ENCODE measurements around the gene PPP2R3B. TPM values are rescaled to one million over a fixed set of nuclear protein-coding genes. Genes with fewer than 3 reads are reported as not detected.

Gene PPP2R3B
- polyA plus RNA-seq, 3 donors: 6.6 to 13.2 (median 7.1) TPM

- 75 to 78% (median 77%) methylated on average over 38 of the region's 38 CpGs for WGBS, 3 donors
- no peak overlapping the region for H3K27ac ChIP-seq (ENCODE audit: low read depth, low read length)
Observed at GRCh38 chrX:375181-376036, 11.3 kb downstream of the PPP2R3B start.

DNA sequence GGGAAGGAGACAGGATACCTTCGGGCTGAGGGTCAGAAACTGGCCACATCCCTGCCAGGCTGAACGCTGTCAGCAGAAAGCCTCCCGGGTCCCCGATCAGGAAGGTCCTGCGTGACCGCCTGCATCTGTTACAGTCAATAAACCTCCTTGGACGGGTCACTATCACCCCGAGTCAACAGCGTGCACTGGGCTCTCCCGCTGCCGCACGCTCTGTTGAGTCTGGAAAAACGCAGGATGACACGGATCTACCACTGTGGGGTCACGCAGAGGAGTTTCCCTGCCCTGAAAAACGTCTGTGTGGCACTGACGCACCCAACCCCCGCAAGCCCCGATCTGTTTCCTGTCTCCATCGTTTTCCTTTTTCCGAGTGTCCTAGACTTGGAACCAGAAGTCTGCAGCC is 12.1 kb downstream of the PPP2R3B start:
- 4 to 6% (median 5%) methylated on average over 21 of the region's 21 CpGs for WGBS, 3 donors
- no peak overlapping the region for H3K27ac ChIP-seq (ENCODE audit: low read depth, low read length)

DNA sequence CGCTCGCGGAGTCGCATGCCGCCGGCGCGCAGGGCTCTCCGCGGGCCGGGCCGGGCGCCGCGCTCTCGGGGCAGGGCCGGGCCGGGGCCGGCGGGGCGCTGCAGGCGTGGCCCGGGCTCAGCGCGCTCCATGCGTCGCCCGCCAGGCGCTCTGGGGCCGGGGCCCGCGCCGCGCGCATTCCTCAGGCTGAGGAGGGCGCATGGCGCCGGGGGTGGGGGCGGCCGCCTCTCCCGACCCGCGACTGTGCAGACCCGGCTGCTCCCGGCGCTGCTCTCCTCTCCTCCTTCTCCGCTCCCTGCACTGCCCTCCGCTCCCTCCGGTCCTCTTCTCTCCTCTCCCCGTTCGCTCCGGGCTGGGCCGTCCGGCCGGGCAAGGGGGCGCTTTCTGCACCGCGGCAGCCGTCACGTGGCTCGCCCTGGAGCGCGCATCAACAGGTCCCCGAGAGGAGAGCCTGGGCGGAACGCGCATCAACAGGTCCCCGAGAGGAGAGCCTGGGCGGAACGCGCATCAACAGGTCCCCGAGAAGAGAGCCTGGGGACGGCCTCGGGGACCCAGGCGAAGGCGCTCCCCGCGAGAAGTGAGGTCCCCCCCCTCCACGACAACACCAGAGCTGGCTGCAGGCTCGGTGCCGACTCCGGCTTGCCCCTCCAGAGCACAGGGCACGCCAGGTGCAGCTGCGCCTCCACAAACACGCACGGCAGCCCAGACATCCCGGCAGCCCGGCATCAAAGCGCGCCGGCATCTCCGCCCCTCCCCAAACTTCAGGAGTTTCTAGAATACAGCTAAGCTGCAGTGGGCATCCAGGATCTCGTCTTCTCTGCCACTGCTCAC is 12.9 kb downstream of the PPP2R3B start:
- WGBS, 3 donors: 1% methylated on average over 42 to 93 of the region's 93 CpGs
- H3K27ac ChIP-seq (ENCODE audit: low read depth, low read length): no peak overlapping the region

GRCh38 chrX:372856-373640 is 13.7 kb downstream of the PPP2R3B start:
- no peak overlapping the region for H3K27ac ChIP-seq (ENCODE audit: low read depth, low read length)
- WGBS, 3 donors: 12 to 13% (median 13%) methylated on average over 57 to 63 of the region's 63 CpGs

- WGBS, 3 donors: 67 to 75% (median 74%) methylated on average over 15 of the region's 15 CpGs
- no peak overlapping the region for H3K27ac ChIP-seq (ENCODE audit: low read depth, low read length)
Observed at GRCh38 chrX:371907-372306, 14.8 kb downstream of the PPP2R3B start.

DNA sequence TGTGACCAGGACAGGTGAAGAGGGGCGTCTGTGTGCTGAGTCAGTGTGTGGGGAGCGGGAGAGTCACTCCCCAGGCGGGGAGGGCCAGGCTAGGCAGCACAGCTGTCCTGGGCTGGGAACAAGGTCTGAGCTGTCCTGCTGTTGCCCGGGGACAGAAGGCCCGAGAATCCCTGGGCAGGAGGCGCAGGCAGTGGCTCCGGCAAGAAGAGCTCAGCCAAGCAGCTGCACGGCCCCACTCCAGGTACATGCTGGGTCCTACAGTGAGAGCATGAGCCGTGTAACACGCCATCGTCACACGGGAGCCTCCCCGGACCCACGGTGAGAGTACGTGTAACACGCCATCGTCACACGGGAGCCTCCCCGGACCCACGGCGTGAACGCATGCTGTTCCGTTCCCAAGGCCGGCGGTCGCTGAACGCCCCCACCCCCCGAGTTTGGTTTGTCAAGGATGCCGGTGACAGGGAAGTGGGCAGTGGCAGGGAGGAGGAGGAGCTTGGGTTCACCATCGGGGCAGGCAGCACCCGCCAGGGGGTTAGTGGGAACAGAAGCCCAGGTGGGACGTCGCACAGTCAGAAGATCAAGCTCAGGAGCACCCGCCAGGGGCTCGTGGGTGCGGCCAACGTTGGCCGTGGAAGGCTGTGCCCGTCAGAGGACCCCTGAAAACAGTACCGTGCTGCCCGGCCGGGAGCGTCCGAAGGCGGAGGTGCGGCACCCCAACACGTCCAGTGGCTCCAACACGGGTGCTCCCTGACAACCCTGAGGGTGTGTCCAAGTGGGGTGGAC is 15.6 kb downstream of the PPP2R3B start:
- 90 to 93% (median 91%) methylated on average over 44 to 48 of the region's 48 CpGs for WGBS, 3 donors

DNA sequence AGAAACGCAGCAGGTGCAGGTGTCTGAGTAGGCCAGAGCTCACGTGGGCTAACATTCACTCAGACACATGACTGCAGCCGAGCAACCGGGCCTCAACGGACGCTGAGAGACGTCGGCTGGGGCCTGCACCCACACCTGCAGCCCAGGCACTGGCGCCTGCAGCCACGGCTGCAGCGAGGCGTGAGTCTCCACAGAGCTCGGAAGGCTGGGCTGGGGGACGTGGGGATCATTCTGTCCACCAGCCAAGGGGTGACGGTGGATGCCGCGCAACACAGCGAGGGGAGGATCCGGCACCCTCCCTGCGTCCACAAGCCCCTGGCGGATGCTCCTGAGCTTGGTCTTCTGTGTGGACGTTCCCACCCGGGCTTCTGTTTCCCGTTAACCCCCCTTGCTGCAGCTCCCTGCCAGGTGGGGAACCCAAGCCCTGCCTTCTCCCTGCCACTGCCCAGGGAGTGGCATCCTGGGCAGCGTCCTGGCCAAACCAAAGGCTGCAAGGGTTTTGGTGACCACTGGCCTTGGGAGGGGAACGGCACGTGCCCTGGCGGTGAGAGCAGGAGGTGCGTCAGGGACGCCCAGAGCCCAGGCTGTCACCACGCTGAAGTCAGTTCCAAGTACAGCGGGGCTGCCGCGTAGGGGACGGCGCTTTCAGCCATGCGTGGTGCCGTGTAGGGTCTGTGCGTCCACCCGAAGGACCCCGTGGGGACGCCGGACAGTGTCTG is 16.3 kb downstream of the PPP2R3B start:
- H3K27ac ChIP-seq (ENCODE audit: low read depth, low read length): no peak overlapping the region
- WGBS, 3 donors: 87 to 95% (median 94%) methylated on average over 42 to 43 of the region's 43 CpGs

More for the DNA sequence above, 15.6 kb downstream of the PPP2R3B start:
- no peak overlapping the region for H3K27ac ChIP-seq (ENCODE audit: low read depth, low read length)

DNA sequence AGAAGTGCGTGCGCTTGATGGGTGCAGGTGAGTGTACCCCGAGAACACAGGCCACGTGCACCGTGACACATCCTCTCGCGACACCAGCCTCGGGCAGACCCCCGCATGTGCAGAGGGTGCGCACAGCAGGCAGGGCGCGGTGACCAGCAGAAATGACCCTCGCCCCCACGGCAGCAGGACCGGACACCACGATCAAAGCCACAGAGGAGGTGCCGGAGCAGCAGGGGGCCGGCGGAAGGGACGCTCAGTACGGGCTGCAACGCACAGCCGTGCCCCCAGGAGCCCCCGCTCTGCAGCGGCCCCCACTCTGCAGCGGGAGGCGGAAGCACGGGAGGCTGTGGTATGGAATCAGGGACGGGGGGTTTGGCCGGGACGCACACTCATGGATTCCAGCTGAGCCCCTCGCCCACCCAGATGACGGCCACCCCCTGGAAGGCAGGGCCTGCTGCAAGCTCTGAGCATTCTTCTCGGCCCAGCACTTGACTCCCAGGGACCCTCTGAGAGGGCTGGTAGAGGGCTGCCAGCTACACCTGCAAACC is 17.1 kb downstream of the PPP2R3B start:
- H3K27ac ChIP-seq (ENCODE audit: low read depth, low read length): no peak overlapping the region
- WGBS, 3 donors: 93 to 95% (median 94%) methylated on average over 30 to 34 of the region's 34 CpGs

DNA sequence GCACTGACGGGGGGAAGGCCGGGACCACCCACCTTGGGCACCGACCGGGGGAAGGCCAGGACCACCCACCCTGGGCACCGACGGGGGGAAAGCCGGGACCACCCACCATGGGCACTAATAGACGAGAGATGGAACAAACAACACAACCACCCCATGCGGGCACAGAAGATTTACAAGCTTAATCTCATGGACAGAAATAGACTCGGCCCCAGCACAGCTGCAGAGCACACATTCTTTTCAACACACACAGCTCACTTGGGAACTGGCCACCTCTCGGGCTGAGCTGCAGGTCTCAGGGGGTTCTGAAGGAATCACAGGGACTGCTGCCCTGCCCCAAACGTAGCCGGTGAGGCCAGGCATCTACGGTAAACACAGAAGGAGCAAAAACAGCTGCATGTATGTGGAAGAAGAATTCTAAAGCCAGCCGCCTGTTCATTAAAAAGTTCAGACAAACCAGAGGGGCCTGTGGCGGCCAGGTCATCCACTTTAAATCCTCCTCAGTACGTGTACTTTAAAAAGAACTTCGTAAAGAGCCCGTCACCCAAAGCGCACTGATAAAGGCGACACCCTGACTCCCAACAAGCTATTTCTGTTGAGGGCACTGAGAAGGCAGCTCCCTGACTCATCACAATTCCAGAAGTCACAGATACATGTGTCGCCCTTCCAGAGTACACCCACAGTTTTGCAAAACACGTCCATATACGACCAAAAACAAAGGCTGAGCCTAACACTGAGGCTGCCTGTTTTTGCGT is 17.7 kb downstream of the PPP2R3B start:
- 78 to 85% (median 81%) methylated on average over 24 to 25 of the region's 25 CpGs for WGBS, 3 donors
- no peak overlapping the region for H3K27ac ChIP-seq (ENCODE audit: low read depth, low read length)

DNA sequence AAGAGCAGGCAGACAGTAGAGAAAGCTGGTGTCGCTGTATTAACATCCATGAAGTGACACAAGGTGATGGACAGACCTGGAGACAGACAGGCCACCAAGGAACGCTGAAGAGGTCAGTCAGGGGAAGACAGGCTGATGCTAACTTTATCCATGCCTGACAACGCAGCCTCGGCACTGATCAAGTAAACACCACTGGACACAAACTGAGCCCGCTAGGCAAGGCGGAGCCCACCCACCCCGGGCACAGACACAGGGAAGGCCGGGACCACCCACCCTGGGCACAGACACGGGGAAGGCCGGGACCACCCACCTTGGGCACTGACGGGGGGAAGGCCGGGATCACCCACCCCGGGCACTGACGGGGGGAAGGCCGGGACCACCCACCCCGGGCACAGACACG is 18.8 kb downstream of the PPP2R3B start:
- WGBS, 3 donors: 91 to 95% (median 93%) methylated on average over 11 to 17 of the region's 17 CpGs
- H3K27ac ChIP-seq (ENCODE audit: low read depth, low read length): no peak overlapping the region

DNA sequence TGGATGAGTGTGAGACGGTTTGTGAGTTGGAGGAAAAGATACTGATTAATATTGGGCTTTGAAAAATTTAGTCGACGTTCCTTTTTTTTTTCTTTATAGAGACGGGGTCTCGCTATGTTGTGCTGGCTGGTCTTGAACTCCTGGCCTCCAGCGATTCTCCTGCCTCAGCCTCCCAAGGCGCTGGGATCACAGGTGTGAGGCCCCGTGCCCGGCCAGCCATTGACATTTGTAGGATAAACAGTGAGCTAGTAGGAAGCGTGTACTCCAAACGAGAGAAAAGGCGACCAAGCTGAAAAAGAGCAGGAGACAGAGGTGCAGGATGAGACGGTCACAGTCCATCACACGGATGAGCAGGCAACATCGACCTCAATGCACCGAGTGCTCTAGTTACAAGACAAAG is 19.4 kb downstream of the PPP2R3B start:
- WGBS, 3 donors: 88 to 94% (median 94%) methylated on average over 16 of the region's 16 CpGs
- H3K27ac ChIP-seq (ENCODE audit: low read depth, low read length): no peak overlapping the region

DNA sequence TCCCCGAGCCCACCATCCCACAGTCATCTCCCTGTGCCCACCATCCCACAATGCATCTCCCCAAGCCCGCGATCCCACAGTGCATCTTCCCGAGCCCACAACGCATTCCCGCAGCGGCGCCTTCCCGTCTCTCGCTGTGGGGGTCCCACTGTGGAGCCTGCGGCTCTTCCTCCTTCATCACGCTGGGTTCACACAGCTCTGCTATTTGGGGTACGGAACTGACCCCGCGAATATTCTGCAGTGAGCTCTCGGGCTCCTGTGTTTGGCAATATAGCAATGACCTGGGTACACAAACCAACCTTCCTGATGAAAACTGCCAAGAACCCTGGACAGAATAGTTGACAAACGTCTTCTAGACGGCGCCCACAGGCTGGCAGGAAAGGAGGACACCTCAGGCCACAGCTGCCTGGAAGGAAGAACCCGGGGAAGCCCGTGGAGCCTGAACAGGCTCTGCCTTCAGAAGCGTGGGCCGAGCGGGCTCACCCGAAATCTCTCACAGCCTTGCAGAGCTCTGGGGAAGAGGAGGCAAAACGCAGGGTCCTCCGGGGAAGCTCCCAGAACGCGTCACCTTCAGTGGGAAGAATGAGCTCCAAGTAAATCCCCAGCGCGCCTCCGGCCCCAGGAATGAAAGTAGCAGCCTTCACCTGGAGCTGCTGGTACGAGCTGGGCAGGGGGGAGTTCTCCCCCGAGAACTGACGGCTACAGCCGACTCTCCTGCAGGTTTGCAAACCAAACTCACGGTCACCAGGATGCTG is 22.9 kb downstream of the PPP2R3B start:
- H3K27ac ChIP-seq (ENCODE audit: low read depth, low read length): no peak overlapping the region
- 96 to 97% (median 96%) methylated on average over 37 of the region's 37 CpGs for WGBS, 3 donors

DNA sequence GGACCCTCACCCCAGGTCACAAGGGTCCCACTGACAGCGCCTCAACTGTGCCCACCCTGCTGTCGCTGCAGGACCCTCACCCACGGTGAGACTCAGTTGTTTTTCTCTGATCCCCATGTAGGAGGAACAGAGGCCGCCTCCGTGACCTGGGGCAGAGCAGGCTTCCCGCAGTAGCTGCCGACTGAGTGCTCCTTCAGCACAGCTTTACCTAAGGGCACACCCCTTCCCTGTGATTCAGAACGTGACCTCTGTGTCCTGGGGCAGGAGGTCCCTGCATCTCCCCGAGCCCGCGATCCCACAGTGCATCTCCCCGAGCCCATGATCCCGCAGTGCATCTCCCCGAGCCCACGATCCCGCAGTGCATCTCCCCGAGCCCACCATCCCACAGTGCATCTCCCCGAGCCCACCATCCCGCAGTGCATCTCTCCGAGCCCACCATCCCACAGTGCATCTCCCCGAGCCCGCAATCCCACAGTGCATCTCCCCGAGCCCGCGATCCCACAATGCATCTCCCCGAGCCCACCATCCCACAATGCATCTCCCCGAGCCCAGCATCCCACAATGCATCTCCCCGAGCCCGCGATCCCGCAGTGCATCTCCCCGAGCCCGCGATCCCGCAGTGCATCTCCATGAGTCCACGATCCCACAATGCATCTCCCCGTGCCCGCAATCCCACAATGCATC is 23.6 kb downstream of the PPP2R3B start:
- 79 to 80% (median 80%) methylated on average over 38 of the region's 38 CpGs for WGBS, 3 donors
- no peak overlapping the region for H3K27ac ChIP-seq (ENCODE audit: low read depth, low read length)

DNA sequence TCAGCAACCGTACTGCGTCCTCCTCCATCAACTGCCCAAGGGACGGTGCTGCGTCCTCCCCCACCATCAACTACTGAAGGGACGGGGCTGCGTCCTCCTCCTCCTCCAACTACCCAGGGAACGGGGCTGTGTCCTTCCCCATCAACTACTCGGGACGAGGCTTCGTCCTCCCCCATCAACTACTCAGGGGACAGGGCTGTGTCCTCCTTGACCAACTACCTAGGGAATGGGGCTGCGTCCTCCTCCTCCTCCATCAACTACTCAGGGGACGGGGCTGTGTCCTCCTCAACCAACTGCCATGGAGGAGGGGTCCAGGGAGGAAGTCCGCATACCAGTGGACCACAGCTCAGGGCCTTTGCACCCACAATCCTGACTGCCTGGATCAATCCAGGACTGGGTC is 24.4 kb downstream of the PPP2R3B start:
- 94 to 97% (median 96%) methylated on average over 13 of the region's 13 CpGs for WGBS, 3 donors
- H3K27ac ChIP-seq (ENCODE audit: low read depth, low read length): no peak overlapping the region

Measured in adipose tissue (tissue), 3 donors.